ENCODE results near the gene OR10H2.

GRCh38 chr19:15759962-15760565, 32.2 kb downstream of the OR10H2 start:
- TF ChIP-seq CTCF (IDR thresholded peaks at IDR 0.05; ENCODE audit: borderline replicate concordance, extremely low read depth, low read length, poor library complexity, severe bottlenecking), result peak; percentile 33
- TF ChIP-seq EZH2 (IDR thresholded peaks at IDR 0.05; ENCODE audit: borderline replicate concordance, low read depth, low read length, severe bottlenecking), result no peak
